Esophagus muscularis mucosa (tissue), 4 donors: Measurements from ENCODE around the gene BCL3. TPM values are rescaled to one million over a fixed set of nuclear protein-coding genes. Genes with fewer than 3 reads are reported as not detected.
"Not testable (repeated sequence)": the region's sequence is repeated elsewhere in the genome, so short reads cannot be mapped to it uniquely, and the experiment has no call there.

Experiments used
- DNase-seq: peaks from one replicate; pipeline ENCODE4 v3.0.0-alpha.2; 2017; ENCODE audit errors: extremely low spot score
- H3K27ac ChIP-seq, 4 donors: fragments of 200-600 bp; sonication (generic); replicated peaks in 1 of 4; 1 replicate in 3 of 4; 2 replicates in 1 of 4; pipeline ENCODE4 v1.5.1; 2016 to 2019; ENCODE audit warnings: mild to moderate bottlenecking in 1 of 4
- H3K27me3 ChIP-seq, 4 donors: fragments of 200-600 bp; sonication (generic); one replicate each; pipeline versions ENCODE4 v1.5.1 to v1.6.0; 2016 to 2019
- H3K36me3 ChIP-seq, 4 donors: fragments of 200-600 bp; sonication (generic); one replicate each; pipeline ENCODE4 v1.5.1; 2016 to 2019
- H3K4me1 ChIP-seq, 4 donors: fragments of 200-600 bp; sonication (generic); one replicate each; pipeline ENCODE4 v1.5.1; 2016 to 2019
- H3K4me3 ChIP-seq, 4 donors: fragments of 200-600 bp; sonication (generic); 1 replicate in 2 of 4; 2 replicates in 2 of 4; pipeline ENCODE4 v1.5.1; 2016 to 2019; ENCODE audit warnings: mild to moderate bottlenecking in 4 of 4, moderate library complexity in 1 of 4
- H3K9me3 ChIP-seq, 4 donors: fragments of 200-600 bp; sonication (generic); 1 replicate in 3 of 4; 2 replicates in 1 of 4; pipeline ENCODE4 v1.5.1; 2016 to 2019
- CTCF ChIP-seq, 3 experiments: fragments of 200-600 bp in 2 of 3; fragments of 450-650 bp in 1 of 3; sonication (generic) in 2 of 3; IDR thresholded peaks; one replicate each; pipeline ENCODE4 v1.5.1; 2017 to 2019; ENCODE audit warnings: antibody characterized with exemption in 3 of 3, mild to moderate bottlenecking in 2 of 3, moderate library complexity in 1 of 3
- EP300 ChIP-seq: sonication (generic); formaldehyde crosslinking; IDR thresholded peaks from one replicate; pipeline ENCODE4 v1.6.1; 2017; ENCODE audit warnings: antibody characterized with exemption
- POLR2A ChIP-seq: fragments of 450-650 bp; IDR thresholded peaks from one replicate; pipeline ENCODE4 v1.6.1; 2017; ENCODE audit warnings: antibody characterized with exemption, moderate library complexity, mild to moderate bottlenecking, low read depth
- POLR2AphosphoS5 ChIP-seq, 2 donors: sonication (generic); formaldehyde crosslinking; IDR thresholded peaks; one replicate each; pipeline ENCODE4 v1.6.1; 2017; ENCODE audit warnings: antibody characterized with exemption in 2 of 2
- WGBS: methylation state at CpG from one replicate; pipeline ENCODE4 v1.1.5; 2018; 5-methylcytosine and 5-hydroxymethylcytosine counted together
- intact Hi-C: fragments of 100-400 bp; cut with DNase I; formaldehyde crosslinking; loops from one replicate; pipeline ENCODE4 v1.15.1; 2023
- total RNA-seq, 4 donors: library from RNA; depleted of rRNA; stranded (reverse); fragments of >200 nt; gene quantifications; one replicate each; pipeline versions ENCODE4 v1.1.0 to v1.2.1, GENCODE V29; 2016

Gene BCL3
- total RNA-seq, 4 donors from 2014 or later: 10.0 to 147 (median 20.2) TPM

- WGBS: 16% methylated on average over 15 of the region's 15 CpGs
- no peak overlapping the region for H3K27ac ChIP-seq
- H3K4me1 ChIP-seq: peaks cover 0 to 12% (median 7%) of the 10 kb centered on the region in 4 donors
- no peaks in the 10 kb centered on the region for H3K9me3 ChIP-seq
- DNase-seq: peak; percentile 97
- TF ChIP-seq CTCF (IDR thresholded peaks at IDR 0.05) (peak; percentile 89 to 92 (median 90)), EP300 (no peak), POLR2AphosphoS5 (IDR thresholded peaks at IDR 0.05) (peak in 1 of 2 donors; percentile 44), POLR2A (no peak)
- H3K4me3 ChIP-seq: no peak overlapping the region
- peaks cover 0 to 3% (median 0%) of the 10 kb centered on the region in 4 donors for H3K27me3 ChIP-seq
- no peaks in the 10 kb centered on the region for H3K36me3 ChIP-seq
- intact Hi-C loops: loop anchor here (1.0 to 2.0 kb wide), 2 partner anchors 46 to 82 kb away; no protein-coding TSS in a partner anchor
Measured at GRCh38 chr19:44770550-44771257, 22.2 kb downstream of the BCL3 start.

DNA sequence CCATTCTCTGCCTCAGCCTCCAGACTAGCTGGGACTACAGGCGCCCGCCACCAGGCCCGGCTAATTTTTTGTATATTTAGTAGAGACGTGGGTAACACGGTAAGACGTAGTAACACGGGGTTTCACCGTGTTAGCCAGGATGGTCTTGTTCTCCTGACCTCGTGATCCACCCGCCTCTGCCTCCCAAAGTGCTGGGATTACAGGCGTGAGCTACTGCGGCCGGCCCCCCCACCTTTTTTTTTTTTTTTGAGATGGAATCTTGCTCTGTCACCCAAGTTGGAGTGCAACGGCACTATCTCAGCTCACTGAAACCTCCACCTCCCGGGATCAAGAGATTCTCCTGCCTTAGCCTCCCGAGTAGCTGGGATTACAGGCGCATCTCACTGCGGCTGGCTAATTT, 23.6 kb downstream of the BCL3 start:
- DNase-seq, H3K27ac ChIP-seq, H3K36me3 ChIP-seq, H3K9me3 ChIP-seq, H3K4me3 ChIP-seq, intact Hi-C loops: not testable (repeated sequence)
- WGBS: 82% methylated on average over 18 of the region's 18 CpGs
- peaks cover 0 to 12% (median 7%) of the 10 kb centered on the region in 4 donors for H3K4me1 ChIP-seq
- H3K27me3 ChIP-seq: peaks cover 0 to 12% (median 0%) of the 10 kb centered on the region in 4 donors

DNA sequence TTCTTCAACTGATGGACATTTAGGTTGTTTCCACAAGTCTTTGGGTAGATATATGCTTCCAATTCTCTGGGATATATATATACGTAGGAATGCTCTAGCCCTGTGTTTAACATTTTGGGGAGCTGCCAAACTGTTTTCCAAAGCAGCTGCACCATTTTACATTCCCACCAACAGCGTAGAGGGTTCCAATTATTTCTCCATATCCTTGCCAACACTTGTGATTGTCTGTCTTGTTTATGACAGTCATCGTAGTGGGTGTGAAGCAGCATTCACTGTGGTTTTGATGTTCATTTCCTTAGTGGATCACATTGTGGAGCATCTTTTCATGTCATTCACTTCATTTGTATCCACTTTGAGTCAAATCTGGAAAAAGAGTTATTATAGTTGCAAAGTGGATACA, 24.5 kb downstream of the BCL3 start:
- 29% methylated on average over 3 of the region's 3 CpGs for WGBS
- intact Hi-C loops: no loop called here
- Histone ChIP-seq H3K4me1 (peaks cover 2 to 16% (median 12%) of the 10 kb centered on the region in 4 donors), H3K9me3 (no peaks in the 10 kb centered on the region), H3K27ac (no peak overlapping the region), H3K4me3 (no peak overlapping the region), H3K36me3 (no peaks in the 10 kb centered on the region), H3K27me3 (peaks cover 0 to 17% (median 3%) of the 10 kb centered on the region in 4 donors)
- DNase-seq: no peak
- TF ChIP-seq EP300 (no peak), POLR2AphosphoS5 (IDR thresholded peaks at IDR 0.05) (no peak), POLR2A (no peak), CTCF (IDR thresholded peaks at IDR 0.05) (no peak)

GRCh38 chr19:44775676-44776240, 27.2 kb downstream of the BCL3 start:
- DNase-seq: no peak
- no peak for TF ChIP-seq CTCF (IDR thresholded peaks at IDR 0.05)
- TF ChIP-seq EP300: no peak
- no peak for TF ChIP-seq POLR2AphosphoS5 (IDR thresholded peaks at IDR 0.05)
- TF ChIP-seq POLR2A: no peak
- no peaks in the 10 kb centered on the region for H3K36me3 ChIP-seq
- H3K4me1 ChIP-seq: peaks cover 4 to 8% (median 8%) of the 10 kb centered on the region in 4 donors
- peaks cover 0 to 25% (median 4%) of the 10 kb centered on the region in 4 donors for H3K27me3 ChIP-seq
- no peaks in the 10 kb centered on the region for H3K9me3 ChIP-seq
- H3K27ac ChIP-seq: no peak overlapping the region
- WGBS: 93% methylated on average over 6 of the region's 6 CpGs
- intact Hi-C loops: no loop called here
- no peak overlapping the region for H3K4me3 ChIP-seq

- intact Hi-C loops: no loop called here
- H3K4me1 ChIP-seq: peaks cover 4 to 7% (median 6%) of the 10 kb centered on the region in 4 donors
- no peak for DNase-seq
- H3K9me3 ChIP-seq: no peaks in the 10 kb centered on the region
- no peaks in the 10 kb centered on the region for H3K36me3 ChIP-seq
- no peak overlapping the region for H3K4me3 ChIP-seq
- peaks cover 0 to 25% (median 4%) of the 10 kb centered on the region in 4 donors for H3K27me3 ChIP-seq
- TF ChIP-seq POLR2AphosphoS5 (IDR thresholded peaks at IDR 0.05): no peak
- TF ChIP-seq EP300: no peak
- no peak overlapping the region for H3K27ac ChIP-seq
- 91% methylated on average over 22 of the region's 23 CpGs for WGBS
Measured at GRCh38 chr19:44776402-44777096, 28.0 kb downstream of the BCL3 start.
